ENCODE measurements around the gene SSC4D. TPM values are rescaled to one million over a fixed set of nuclear protein-coding genes. Genes with fewer than 3 reads are reported as not detected.
A peak's percentile ranks its signal among the peaks of the same experiment; 100 is the strongest.
"Not testable (repeated sequence)": the region's sequence is repeated elsewhere in the genome, so short reads cannot be mapped to it uniquely, and the experiment has no call there.

Gene SSC4D
- total RNA-seq, 2 experiments from 2014 or later: 0.67 to 0.68 TPM

- TF ChIP-seq CTCF (IDR thresholded peaks at IDR 0.05): no peak
- Mint-ChIP-seq H3K4me3 (no peak overlapping the region), H3K27me3 (peaks cover 1% of the 10 kb centered on the region), H3K9me3 (no peaks in the 10 kb centered on the region), H3K4me1 (ENCODE audit: low read depth) (peaks cover 2% of the 10 kb centered on the region), H3K27ac (no peak overlapping the region), H3K36me3 (ENCODE audit: low read depth) (no peaks in the 10 kb centered on the region)
- CTCF ChIA-PET: no interaction called here
- POLR2A ChIA-PET: no interaction called here
- ATAC-seq (no peak), DNase-seq (no peak)
- intact Hi-C loops (cut with micrococcal nuclease): no loop called here
These were observed 16.7 kb upstream of the SSC4D start for GRCh38 chr7:76426246-76426645.

GRCh38 chr7:76425558-76425957 is 16.1 kb upstream of the SSC4D start:
- DNase-seq; H3K27me3 Mint-ChIP-seq; H3K27ac Mint-ChIP-seq; H3K4me1 Mint-ChIP-seq (ENCODE audit: low read depth); ATAC-seq; H3K36me3 Mint-ChIP-seq (ENCODE audit: low read depth); H3K9me3 Mint-ChIP-seq; POLR2A ChIA-PET; H3K4me3 Mint-ChIP-seq; CTCF ChIA-PET; intact Hi-C loops (cut with micrococcal nuclease): not testable (repeated sequence)

- no peaks in the 10 kb centered on the region for H3K36me3 Mint-ChIP-seq (ENCODE audit: low read depth)
- CTCF ChIA-PET: no interaction called here
- TF ChIP-seq CTCF (IDR thresholded peaks at IDR 0.05): no peak
- peaks cover 1% of the 10 kb centered on the region for H3K27me3 Mint-ChIP-seq
- POLR2A ChIA-PET: no interaction called here
- H3K4me3 Mint-ChIP-seq: no peak overlapping the region
- peaks cover 2% of the 10 kb centered on the region for H3K4me1 Mint-ChIP-seq (ENCODE audit: low read depth)
- DNase-seq (no peak), ATAC-seq (no peak)
- H3K27ac Mint-ChIP-seq: no peak overlapping the region
- no peaks in the 10 kb centered on the region for H3K9me3 Mint-ChIP-seq
- intact Hi-C loops (cut with micrococcal nuclease): no loop called here
These were observed 15.7 kb upstream of the SSC4D start for GRCh38 chr7:76425156-76425555.

GRCh38 chr7:76424413-76425111 is 15.1 kb upstream of the SSC4D start, which contains the start of gene ZP3:
Gene ZP3 (plus strand): TSS chr7:76424950. CDS start chr7:76424965, 15 bp downstream.
- H3K9me3 Mint-ChIP-seq: no peaks in the 10 kb centered on the region
- peak; percentile 42 for ATAC-seq
- peaks cover 2% of the 10 kb centered on the region for H3K4me1 Mint-ChIP-seq (ENCODE audit: low read depth)
- POLR2A ChIA-PET: interaction anchor here (1.1 kb wide), 1 partner anchor 13 kb away, joined by 3 read pairs; no protein-coding TSS in a partner anchor
- DNase-seq: no peak
- TF ChIP-seq CTCF (IDR thresholded peaks at IDR 0.05): no peak
- H3K27ac Mint-ChIP-seq: no peak within 1 kb of the TSS
- CTCF ChIA-PET: no interaction called here
- intact Hi-C loops (cut with micrococcal nuclease): no loop called here
- H3K36me3 Mint-ChIP-seq (ENCODE audit: low read depth): no peaks in the 10 kb centered on the region
- peaks cover 1% of the 10 kb centered on the region for H3K27me3 Mint-ChIP-seq
- H3K4me3 Mint-ChIP-seq: no peak within 1 kb of the TSS

GRCh38 chr7:76423666-76424412 is 14.3 kb upstream of the SSC4D start:
- DNase-seq (no peak), ATAC-seq (no peak)
- peaks cover 1% of the 10 kb centered on the region for H3K27me3 Mint-ChIP-seq
- H3K27ac Mint-ChIP-seq: no peak overlapping the region
- CTCF ChIA-PET: no interaction called here
- no peaks in the 10 kb centered on the region for H3K9me3 Mint-ChIP-seq
- POLR2A ChIA-PET: interaction anchor here (0.8 to 1.1 kb wide), 2 partner anchors 12 to 60 kb away, joined by 3 read pairs; no protein-coding TSS in a partner anchor
- H3K36me3 Mint-ChIP-seq (ENCODE audit: low read depth): no peaks in the 10 kb centered on the region
- intact Hi-C loops (cut with micrococcal nuclease): no loop called here
- no peak for TF ChIP-seq CTCF (IDR thresholded peaks at IDR 0.05)
- no peaks in the 10 kb centered on the region for H3K4me1 Mint-ChIP-seq (ENCODE audit: low read depth)
- no peak overlapping the region for H3K4me3 Mint-ChIP-seq

- intact Hi-C loops (cut with micrococcal nuclease); H3K27ac Mint-ChIP-seq; H3K9me3 Mint-ChIP-seq; H3K36me3 Mint-ChIP-seq (ENCODE audit: low read depth); H3K4me1 Mint-ChIP-seq (ENCODE audit: low read depth); DNase-seq; H3K27me3 Mint-ChIP-seq; POLR2A ChIA-PET; CTCF ChIA-PET; ATAC-seq; H3K4me3 Mint-ChIP-seq: not testable (repeated sequence)
These were observed 11.6 kb upstream of the SSC4D start for GRCh38 chr7:76421097-76421496.

- intact Hi-C loops (cut with micrococcal nuclease); H3K36me3 Mint-ChIP-seq (ENCODE audit: low read depth); CTCF ChIA-PET; H3K4me3 Mint-ChIP-seq; DNase-seq; H3K4me1 Mint-ChIP-seq (ENCODE audit: low read depth); H3K9me3 Mint-ChIP-seq; H3K27ac Mint-ChIP-seq; H3K27me3 Mint-ChIP-seq; ATAC-seq; POLR2A ChIA-PET: not testable (repeated sequence)
These were observed 8.3 kb upstream of the SSC4D start for GRCh38 chr7:76417654-76418310.
